GM12878 (cell line): ENCODE results near the gene KRT7. TPM values are rescaled to one million over a fixed set of nuclear protein-coding genes. Genes with fewer than 3 reads are reported as not detected.

Experiments
- ATAC-seq: fragments of 200-7000 bp; cut with Tn5 transposase; 3 replicates; pipeline ENCODE4 v1.9.1; 2020; ENCODE audit warnings: mild to moderate bottlenecking, moderate library complexity
- BruUV-seq: library from RNA; stranded (reverse); fragments of 400-500 nt; replicated peaks from 2 replicates; lab custom pipeline; 2021; lab: Mats Ljungman, UMichigan
- CTCF ChIA-PET: fragments of 300-600 bp; sonication (Branson Sonifier 250); formaldehyde crosslinking; extraction: SDS; loops from one replicate; lab custom pipeline; 2021; ENCODE audit warnings: inconsistent platforms; lab: Yijun Ruan, JAX
- POLR2A ChIA-PET: fragments of 350-600 bp; formaldehyde crosslinking; extraction: SDS; loops from one replicate; lab custom pipeline; 2021; ENCODE audit warnings: inconsistent platforms; lab: Charles Lee
- RAD21 ChIA-PET: fragments of 300-600 bp; sonication (Branson Sonifier 250); formaldehyde crosslinking; loops from one replicate; lab custom pipeline; 2023; ENCODE audit warnings: antibody characterized with exemption; ENCODE audit not compliant: unreplicated experiment; lab: Charles Lee
- SMC1A ChIA-PET: fragments of 300-600 bp; sonication (Branson Sonifier 250); formaldehyde crosslinking; loops from one replicate; lab custom pipeline; 2023; ENCODE audit not compliant: unreplicated experiment, uncharacterized antibody; lab: Charles Lee
- DNase-seq: peaks from one replicate; pipeline ENCODE4 v3.0.0-alpha.2; 2011; ENCODE audit warnings: low read depth, low spot score
- FAIRE-seq: peaks from 3 replicates; lab custom pipeline; 2011; peaks lifted over from hg19 to GRCh38; lab: Jason Lieb, UNC
- H2AFZ ChIP-seq: 2 replicates; pipeline ENCODE4 v1.6.0; 2011; ENCODE audit warnings: low read depth, low read length, control low read depth; ENCODE audit not compliant: control insufficient read depth
- H3K27ac ChIP-seq: 2 replicates; pipeline ENCODE4 v1.5.1; 2011; ENCODE audit warnings: control low read depth; ENCODE audit not compliant: control insufficient read depth, insufficient read depth
- H3K27me3 ChIP-seq, 2 experiments: replicated peaks in 1 of 2; 2 replicates each; pipeline versions ENCODE4 v1.6.0 to v1.6.1; 2011; ENCODE audit warnings: low read length in 1 of 2; ENCODE audit not compliant: control insufficient read depth in 2 of 2, insufficient read depth in 2 of 2
- H3K36me3 ChIP-seq, 2 experiments: 2 replicates each; pipeline ENCODE4 v1.5.1; 2011; ENCODE audit warnings: low read length in 1 of 2; ENCODE audit not compliant: control insufficient read depth in 2 of 2, insufficient read depth in 2 of 2
- H3K4me1 ChIP-seq: 2 replicates; pipeline ENCODE4 v1.6.1; 2011; ENCODE audit warnings: mild to moderate bottlenecking, low read length, moderate library complexity, mixed read lengths; ENCODE audit not compliant: control insufficient read depth, insufficient read depth
- H3K4me2 ChIP-seq: 2 replicates; pipeline ENCODE4 v1.6.0; 2011; ENCODE audit warnings: control low read depth; ENCODE audit not compliant: control insufficient read depth, insufficient read depth
- H3K4me3 ChIP-seq: fragments of 200-600 bp; sonication (generic); 2 replicates; pipeline ENCODE4 v1.5.1; 2016
- H3K79me2 ChIP-seq: 2 replicates; pipeline ENCODE4 v1.6.0; 2011; ENCODE audit warnings: low read length; ENCODE audit not compliant: control insufficient read depth, insufficient read depth
- H3K9ac ChIP-seq: 2 replicates; pipeline ENCODE4 v1.8.0; 2011; ENCODE audit warnings: low read length, control low read depth, mixed read lengths; ENCODE audit not compliant: control insufficient read depth, insufficient read depth
- H3K9me3 ChIP-seq: replicated peaks from 3 replicates; pipeline ENCODE4 v1.5.1; 2011; ENCODE audit warnings: mild to moderate bottlenecking, low read length; ENCODE audit not compliant: control insufficient read depth, insufficient read depth
- H4K20me1 ChIP-seq: 2 replicates; pipeline ENCODE4 v1.6.0; 2011; ENCODE audit not compliant: control insufficient read depth, insufficient read depth
- CBX3 ChIP-seq: fragments of 200-600 bp; sonication (generic); IDR thresholded peaks from 2 replicates; pipeline ENCODE4 v1.6.1; 2016; ENCODE audit warnings: low read depth, borderline replicate concordance
- CBX5 ChIP-seq: sonication (generic); IDR thresholded peaks from 2 replicates; pipeline ENCODE4 v1.6.1; 2016; ENCODE audit warnings: low read depth, moderate library complexity, mild to moderate bottlenecking, inconsistent platforms
- CHD2 ChIP-seq: IDR thresholded peaks from 2 replicates; pipeline ENCODE4 v1.6.1; 2011; ENCODE audit warnings: low read depth, low read length, improper control_type of control experiment, borderline replicate concordance
- HCFC1 ChIP-seq: fragments of 150-350 bp; IDR thresholded peaks from 2 replicates; pipeline ENCODE4 v1.6.1; 2014; ENCODE audit warnings: low read length
- HDGF ChIP-seq: fragments of 450-650 bp; IDR thresholded peaks from 2 replicates; pipeline ENCODE4 v1.6.1; 2016; ENCODE audit warnings: antibody characterized with exemption
- HSF1 ChIP-seq: fragments of 150-350 bp; IDR thresholded peaks from 2 replicates; pipeline ENCODE4 v1.6.1; 2014; ENCODE audit warnings: mild to moderate bottlenecking, low read depth, low read length
- IKZF1 ChIP-seq: fragments of 450-650 bp; conservative IDR thresholded peaks from 2 replicates; pipeline ENCODE4 v1.6.1; 2017; ENCODE audit warnings: antibody characterized with exemption, mild to moderate bottlenecking
- KLF5 ChIP-seq: fragments of 450-650 bp; IDR thresholded peaks from 2 replicates; pipeline ENCODE4 v1.6.1; 2014; ENCODE audit warnings: mild to moderate bottlenecking; ENCODE audit not compliant: partially characterized antibody
- MXI1 ChIP-seq: fragments of 150-350 bp; IDR thresholded peaks from 2 replicates; pipeline ENCODE4 v1.6.1; 2011; ENCODE audit warnings: low read depth, mild to moderate bottlenecking, inconsistent platforms, low read length, improper control_type of control experiment
- NR2C2 ChIP-seq: IDR thresholded peaks from 2 replicates; pipeline ENCODE4 v1.6.1; 2011; ENCODE audit warnings: borderline replicate concordance, low read depth; ENCODE audit not compliant: control insufficient read depth, insufficient read length
- POLR2A ChIP-seq: IDR thresholded peaks from 2 replicates; pipeline ENCODE4 v1.6.1; 2011; ENCODE audit warnings: low read depth, mild to moderate bottlenecking, low read length
- SMAD1 ChIP-seq: fragments of 450-650 bp; IDR thresholded peaks from 2 replicates; pipeline ENCODE4 v1.6.1; 2018; ENCODE audit warnings: mild to moderate bottlenecking, low read depth; ENCODE audit not compliant: partially characterized antibody
- SMAD5 ChIP-seq: IDR thresholded peaks from 2 replicates; pipeline ENCODE4 v1.6.1; 2016; ENCODE audit warnings: antibody characterized with exemption, low read depth
- TARDBP ChIP-seq: IDR thresholded peaks from 2 replicates; pipeline ENCODE4 v1.6.1; 2016; ENCODE audit warnings: borderline replicate concordance
- WGBS: methylation state at CpG from one replicate; pipeline ENCODE4 v1.1.6; 2016; ENCODE audit warnings: low lambda C conversion rate; ENCODE audit not compliant: insufficient replicate concordance, insufficient coverage; ENCODE audit errors: missing lambda C conversion rate; 5-methylcytosine and 5-hydroxymethylcytosine counted together
- in situ Hi-C: fragments of 300-500 bp; cut with MboI; formaldehyde crosslinking; loops from 9 replicates; pipeline ENCODE4 v1.14.3; 2018; ENCODE audit warnings: mixed read lengths
- intact Hi-C: fragments of 100-400 bp; cut with micrococcal nuclease; formaldehyde crosslinking; loops from one replicate; pipeline ENCODE4 v1.14.2; 2022; ENCODE audit not compliant: unreplicated experiment
- polyA plus RNA-seq, 11 experiments: library from polyadenylated mRNA; depleted of rRNA in 4 of 11; unstranded in 6 of 11; stranded (reverse) in 5 of 11; fragments of >200 nt; fragmentation: Nextera tagmentation in 4 of 11; fragmentation: Illumina TruSeq in 1 of 11; extraction: Ambion mirVana in 4 of 11; extraction: Trizol in 1 of 11; gene quantifications; 1 replicate in 1 of 11; 2 replicates in 10 of 11; pipeline versions ENCODE4 v1.2.1 to v1.2.3, GENCODE V29; 2011 to 2016; ENCODE audit warnings: inconsistent platforms in 2 of 11, missing spikeins in 2 of 11, low read depth in 1 of 11
- total RNA-seq, 4 experiments: library from RNA; depleted of rRNA in 3 of 4; stranded (reverse); fragments of >200 nt in 3 of 4; fragmentation: Illumina TruSeq in 1 of 4; extraction: Trizol in 1 of 4; gene quantifications; 2 replicates each; pipeline versions ENCODE4 v1.2.1 to v1.2.3, GENCODE V29; 2013 to 2021
- TF ChIP-seq, protein P1 (sequence below): fragments of 450-650 bp; IDR thresholded peaks from 2 replicates; pipeline ENCODE4 v1.6.1; 2017; ENCODE audit warnings: mild to moderate bottlenecking, low read depth, inconsistent platforms; ENCODE audit not compliant: poor library complexity, severe bottlenecking
- TF ChIP-seq, protein P2 (sequence below): fragments of 450-650 bp; IDR thresholded peaks from 2 replicates; pipeline ENCODE4 v1.6.1; 2017; ENCODE audit warnings: low read depth, mild to moderate bottlenecking, moderate library complexity

KRT7 gene
- total and polyA plus RNA-seq, 10 of the 15 experiments (the other 5 are each of a cell fraction or from before 2014, with no cell fraction given): 0.90 to 18.7 (median 4.8) TPM

- POLR2A ChIA-PET: no interaction called here
- H3K27ac ChIP-seq: no peak overlapping the region
- no peak overlapping the region for H2AFZ ChIP-seq
- no peaks in the 10 kb centered on the region for H4K20me1 ChIP-seq
- no peaks in the 10 kb centered on the region for H3K36me3 ChIP-seq
- H3K9ac ChIP-seq: no peak overlapping the region
- intact Hi-C loops (no loop called here), in situ Hi-C loops (no loop called here)
- no TSS peak for BruUV-seq
- no peak overlapping the region for H3K4me2 ChIP-seq
- no peak overlapping the region for H3K4me3 ChIP-seq
- H3K4me1 ChIP-seq: peaks cover 6% of the 10 kb centered on the region; the same call in 1 of the 2 replicates
- SMC1A ChIA-PET: interaction anchor here (1.3 kb wide), 1 partner anchor 70 kb away, joined by 3 read pairs; no protein-coding TSS in a partner anchor
- 80% methylated on average over 5 of the region's 5 CpGs for WGBS
- FAIRE-seq (no peak), ATAC-seq (no peak), DNase-seq (no peak)
- RAD21 ChIA-PET: interaction anchor here (1.2 kb wide), 1 partner anchor 28 kb away, joined by 3 read pairs; no protein-coding TSS in a partner anchor
- CTCF ChIA-PET: interaction anchor here (0.7 to 8.6 kb wide), 6 partner anchors 9 to 692 kb away, joined by 3 to 84 read pairs (median 4); no protein-coding TSS in a partner anchor
- H3K27me3 ChIP-seq: no peaks in the 10 kb centered on the region; a peak in 1 of 4 replicates
- TF ChIP-seq, protein P1, sequence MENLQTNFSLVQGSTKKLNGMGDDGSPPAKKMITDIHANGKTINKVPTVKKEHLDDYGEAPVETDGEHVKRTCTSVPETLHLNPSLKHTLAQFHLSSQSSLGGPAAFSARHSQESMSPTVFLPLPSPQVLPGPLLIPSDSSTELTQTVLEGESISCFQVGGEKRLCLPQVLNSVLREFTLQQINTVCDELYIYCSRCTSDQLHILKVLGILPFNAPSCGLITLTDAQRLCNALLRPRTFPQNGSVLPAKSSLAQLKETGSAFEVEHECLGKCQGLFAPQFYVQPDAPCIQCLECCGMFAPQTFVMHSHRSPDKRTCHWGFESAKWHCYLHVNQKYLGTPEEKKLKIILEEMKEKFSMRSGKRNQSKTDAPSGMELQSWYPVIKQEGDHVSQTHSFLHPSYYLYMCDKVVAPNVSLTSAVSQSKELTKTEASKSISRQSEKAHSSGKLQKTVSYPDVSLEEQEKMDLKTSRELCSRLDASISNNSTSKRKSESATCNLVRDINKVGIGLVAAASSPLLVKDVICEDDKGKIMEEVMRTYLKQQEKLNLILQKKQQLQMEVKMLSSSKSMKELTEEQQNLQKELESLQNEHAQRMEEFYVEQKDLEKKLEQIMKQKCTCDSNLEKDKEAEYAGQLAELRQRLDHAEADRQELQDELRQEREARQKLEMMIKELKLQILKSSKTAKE: no peak
- no peak for TF ChIP-seq SMAD1
- TF ChIP-seq SMAD5: no peak
- TF ChIP-seq, protein P2, sequence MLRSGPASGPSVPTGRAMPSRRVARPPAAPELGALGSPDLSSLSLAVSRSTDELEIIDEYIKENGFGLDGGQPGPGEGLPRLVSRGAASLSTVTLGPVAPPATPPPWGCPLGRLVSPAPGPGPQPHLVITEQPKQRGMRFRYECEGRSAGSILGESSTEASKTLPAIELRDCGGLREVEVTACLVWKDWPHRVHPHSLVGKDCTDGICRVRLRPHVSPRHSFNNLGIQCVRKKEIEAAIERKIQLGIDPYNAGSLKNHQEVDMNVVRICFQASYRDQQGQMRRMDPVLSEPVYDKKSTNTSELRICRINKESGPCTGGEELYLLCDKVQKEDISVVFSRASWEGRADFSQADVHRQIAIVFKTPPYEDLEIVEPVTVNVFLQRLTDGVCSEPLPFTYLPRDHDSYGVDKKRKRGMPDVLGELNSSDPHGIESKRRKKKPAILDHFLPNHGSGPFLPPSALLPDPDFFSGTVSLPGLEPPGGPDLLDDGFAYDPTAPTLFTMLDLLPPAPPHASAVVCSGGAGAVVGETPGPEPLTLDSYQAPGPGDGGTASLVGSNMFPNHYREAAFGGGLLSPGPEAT: no peak
- no peak for TF ChIP-seq IKZF1
- TF ChIP-seq MXI1: no peak
- no peak for TF ChIP-seq POLR2A
- no peak for TF ChIP-seq NR2C2
- TF ChIP-seq TARDBP: no peak
- TF ChIP-seq CHD2: no peak
- no peak for TF ChIP-seq HCFC1
- no peak for TF ChIP-seq KLF5
- TF ChIP-seq HDGF: no peak
- no peak for TF ChIP-seq HSF1
- TF ChIP-seq CBX5: no peak
- TF ChIP-seq CBX3: no peak
- no peaks in the 10 kb centered on the region for H3K9me3 ChIP-seq
- H3K79me2 ChIP-seq: no peaks in the 10 kb centered on the region
Measured at GRCh38 chr12:52223406-52224039, 9.5 kb upstream of the KRT7 start.
